Fibroblast of lung (primary cell): ENCODE measurements around the gene HIVEP1.

Experiments
- CTCF ChIP-seq, 2 donors: IDR thresholded peaks in 1 of 2; conservative IDR thresholded peaks in 1 of 2; 1 replicate in 1 of 2; 2 replicates in 1 of 2; pipeline ENCODE4 v1.5.1; 2011 to 2012; ENCODE audit warnings: low read length in 2 of 2, control low read depth in 1 of 2, inconsistent platforms in 1 of 2, low read depth in 1 of 2, mild to moderate bottlenecking in 1 of 2
- EZH2 ChIP-seq: IDR thresholded peaks from 2 replicates; pipeline ENCODE4 v1.5.1; 2012; ENCODE audit warnings: low read length, control low read depth, mild to moderate bottlenecking; ENCODE audit errors: missing control alignments

- no peak for TF ChIP-seq CTCF (conservative IDR thresholded peaks at IDR 0.05 in 1 of 2, IDR thresholded peaks at IDR 0.05 in 1 of 2; ENCODE audit: low read depth in 1 of 2, low read length in 2 of 2)
- no peak for TF ChIP-seq EZH2
Observed at GRCh38 chr6:12094689-12095088, 82.6 kb downstream of the HIVEP1 start.
